ENCODE measurements around the gene SUCNR1.
A peak's percentile ranks its signal among the peaks of the same experiment; 100 is the strongest.
"Not testable (repeated sequence)": the region's sequence is repeated elsewhere in the genome, so short reads cannot be mapped to it uniquely, and the experiment has no call there.

The SUCNR1 gene, protein sequence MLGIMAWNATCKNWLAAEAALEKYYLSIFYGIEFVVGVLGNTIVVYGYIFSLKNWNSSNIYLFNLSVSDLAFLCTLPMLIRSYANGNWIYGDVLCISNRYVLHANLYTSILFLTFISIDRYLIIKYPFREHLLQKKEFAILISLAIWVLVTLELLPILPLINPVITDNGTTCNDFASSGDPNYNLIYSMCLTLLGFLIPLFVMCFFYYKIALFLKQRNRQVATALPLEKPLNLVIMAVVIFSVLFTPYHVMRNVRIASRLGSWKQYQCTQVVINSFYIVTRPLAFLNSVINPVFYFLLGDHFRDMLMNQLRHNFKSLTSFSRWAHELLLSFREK

DNA sequence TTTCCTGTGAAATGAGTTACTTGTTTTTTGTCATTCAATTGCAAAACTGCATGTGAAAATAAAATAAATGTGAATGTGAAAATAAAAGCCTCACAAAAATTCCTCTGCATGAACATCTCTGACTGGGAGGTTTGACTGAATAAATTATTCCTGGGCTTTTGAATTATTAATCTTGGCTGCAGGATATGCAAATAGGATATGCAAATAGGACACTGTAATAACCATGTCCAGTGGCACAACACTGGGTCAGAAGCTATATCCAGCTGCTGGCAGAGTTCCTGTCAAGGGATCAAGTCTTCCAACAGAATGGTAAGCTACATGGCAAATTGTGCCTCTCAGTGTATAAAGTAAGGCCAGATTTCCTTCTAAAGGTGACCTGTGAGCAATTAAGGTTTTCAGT is at the start of gene SUCNR1:
Gene SUCNR1, plus strand, starts transcription at position 246 of the 400 bp plus-strand sequence. CDS start 6,250 bp downstream, outside the sequence.
- Histone ChIP-seq H3K27ac (ENCODE audit: low read depth, low read length) (no peak within 1 kb of the TSS), H3K27me3 (ENCODE audit: control insufficient read depth, insufficient read depth, low read length) (no peaks in the 10 kb centered on the region), H3K4me3 (ENCODE audit: low read depth, low read length) (no peak within 1 kb of the TSS), H3K9me3 (ENCODE audit: control insufficient read depth, insufficient read depth, low read depth, low read length) (no peaks in the 10 kb centered on the region), H3K9ac (ENCODE audit: low read length) (no peak within 1 kb of the TSS), H3K4me1 (ENCODE audit: control insufficient read depth, insufficient read depth, low read length) (no peaks in the 10 kb centered on the region), H3K36me3 (ENCODE audit: control insufficient read depth, insufficient read depth, low read length) (no peaks in the 10 kb centered on the region)

GRCh38 chr3:151827816-151828215 is 45.6 kb upstream of the SUCNR1 start:
- Histone ChIP-seq H3K9ac (ENCODE audit: low read length) (no peak overlapping the region), H3K9me3 (ENCODE audit: control insufficient read depth, insufficient read depth, low read depth, low read length) (no peaks in the 10 kb centered on the region), H3K27ac (ENCODE audit: low read depth, low read length) (no peak overlapping the region), H3K36me3 (ENCODE audit: control insufficient read depth, insufficient read depth, low read length) (no peaks in the 10 kb centered on the region), H3K4me3 (ENCODE audit: low read depth, low read length) (no peak overlapping the region), H3K4me1 (ENCODE audit: control insufficient read depth, insufficient read depth, low read length) (no peaks in the 10 kb centered on the region), H3K27me3 (ENCODE audit: control insufficient read depth, insufficient read depth, low read length) (no peaks in the 10 kb centered on the region)

- Histone ChIP-seq H3K4me3 (ENCODE audit: low read depth, low read length) (no peak overlapping the region), H3K36me3 (ENCODE audit: control insufficient read depth, insufficient read depth, low read length) (no peaks in the 10 kb centered on the region), H3K9ac (ENCODE audit: low read length) (no peak overlapping the region), H3K9me3 (ENCODE audit: control insufficient read depth, insufficient read depth, low read depth, low read length) (no peaks in the 10 kb centered on the region), H3K4me1 (ENCODE audit: control insufficient read depth, insufficient read depth, low read length) (peaks cover 18% of the 10 kb centered on the region), H3K27ac (ENCODE audit: low read depth, low read length) (no peak overlapping the region), H3K27me3 (ENCODE audit: control insufficient read depth, insufficient read depth, low read length) (no peaks in the 10 kb centered on the region)
Observed at GRCh38 chr3:151835751-151836525, 37.5 kb upstream of the SUCNR1 start.

GRCh38 chr3:151837057-151837456 is 36.4 kb upstream of the SUCNR1 start:
- no peaks in the 10 kb centered on the region for H3K36me3 ChIP-seq (ENCODE audit: control insufficient read depth, insufficient read depth, low read length)
- H3K4me3 ChIP-seq (ENCODE audit: low read depth, low read length): no peak overlapping the region
- H3K9ac ChIP-seq (ENCODE audit: low read length): no peak overlapping the region
- H3K27ac ChIP-seq (ENCODE audit: low read depth, low read length): peak overlapping the region; percentile 70; the same call in 1 of the 2 replicates
- no peaks in the 10 kb centered on the region for H3K27me3 ChIP-seq (ENCODE audit: control insufficient read depth, insufficient read depth, low read length)
- H3K9me3 ChIP-seq (ENCODE audit: control insufficient read depth, insufficient read depth, low read depth, low read length): no peaks in the 10 kb centered on the region
- H3K4me1 ChIP-seq (ENCODE audit: control insufficient read depth, insufficient read depth, low read length): peaks cover 18% of the 10 kb centered on the region

- H3K4me1 ChIP-seq (ENCODE audit: control insufficient read depth, insufficient read depth, low read length): peaks cover 18% of the 10 kb centered on the region
- H3K9ac ChIP-seq (ENCODE audit: low read length): no peak overlapping the region
- H3K9me3 ChIP-seq (ENCODE audit: control insufficient read depth, insufficient read depth, low read depth, low read length): no peaks in the 10 kb centered on the region
- no peaks in the 10 kb centered on the region for H3K36me3 ChIP-seq (ENCODE audit: control insufficient read depth, insufficient read depth, low read length)
- H3K27me3 ChIP-seq (ENCODE audit: control insufficient read depth, insufficient read depth, low read length): no peaks in the 10 kb centered on the region
- no peak overlapping the region for H3K27ac ChIP-seq (ENCODE audit: low read depth, low read length)
- H3K4me3 ChIP-seq (ENCODE audit: low read depth, low read length): no peak overlapping the region
Observed at GRCh38 chr3:151838574-151839312, 34.7 kb upstream of the SUCNR1 start.

DNA sequence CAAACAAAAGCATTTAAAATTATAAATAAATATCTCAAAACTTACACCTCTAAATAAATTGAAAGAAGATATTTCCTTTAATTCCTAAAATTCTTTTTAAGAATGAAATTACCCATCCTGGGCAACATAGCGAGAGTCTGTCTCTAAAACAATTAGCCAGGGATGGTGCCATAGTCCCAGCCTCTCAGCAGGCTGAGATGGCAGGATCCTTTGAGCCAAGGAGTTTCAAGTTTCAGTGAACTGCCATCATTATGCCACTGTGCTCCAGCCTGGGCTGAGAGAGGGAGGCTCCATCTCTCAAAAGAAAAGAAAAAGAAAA is 34.2 kb upstream of the SUCNR1 start:
- no peaks in the 10 kb centered on the region for H3K9me3 ChIP-seq (ENCODE audit: control insufficient read depth, insufficient read depth, low read depth, low read length)
- H3K9ac ChIP-seq (ENCODE audit: low read length): no peak overlapping the region
- H3K36me3 ChIP-seq (ENCODE audit: control insufficient read depth, insufficient read depth, low read length): no peaks in the 10 kb centered on the region
- no peak overlapping the region for H3K27ac ChIP-seq (ENCODE audit: low read depth, low read length)
- no peak overlapping the region for H3K4me3 ChIP-seq (ENCODE audit: low read depth, low read length)
- peaks cover 17% of the 10 kb centered on the region for H3K4me1 ChIP-seq (ENCODE audit: control insufficient read depth, insufficient read depth, low read length)
- H3K27me3 ChIP-seq (ENCODE audit: control insufficient read depth, insufficient read depth, low read length): no peaks in the 10 kb centered on the region

GRCh38 chr3:151841801-151842200 is 31.6 kb upstream of the SUCNR1 start:
- Histone ChIP-seq H3K27ac (ENCODE audit: low read depth, low read length) (no peak overlapping the region), H3K9ac (ENCODE audit: low read length) (no peak overlapping the region), H3K9me3 (ENCODE audit: control insufficient read depth, insufficient read depth, low read depth, low read length) (0 out of 2 replicates have a peak, but pooled peaks cover 3% of the 10 kb centered on the region), H3K4me3 (ENCODE audit: low read depth, low read length) (no peak overlapping the region), H3K27me3 (ENCODE audit: control insufficient read depth, insufficient read depth, low read length) (no peaks in the 10 kb centered on the region), H3K36me3 (ENCODE audit: control insufficient read depth, insufficient read depth, low read length) (no peaks in the 10 kb centered on the region), H3K4me1 (ENCODE audit: control insufficient read depth, insufficient read depth, low read length) (peaks cover 7% of the 10 kb centered on the region)

GRCh38 chr3:151843275-151843674 is 30.2 kb upstream of the SUCNR1 start:
- no peak overlapping the region for H3K9ac ChIP-seq (ENCODE audit: low read length)
- H3K4me3 ChIP-seq (ENCODE audit: low read depth, low read length): no peak overlapping the region
- H3K4me1 ChIP-seq (ENCODE audit: control insufficient read depth, insufficient read depth, low read length): no peaks in the 10 kb centered on the region
- H3K36me3 ChIP-seq (ENCODE audit: control insufficient read depth, insufficient read depth, low read length): no peaks in the 10 kb centered on the region
- H3K27me3 ChIP-seq (ENCODE audit: control insufficient read depth, insufficient read depth, low read length): no peaks in the 10 kb centered on the region
- H3K27ac ChIP-seq (ENCODE audit: low read depth, low read length): no peak overlapping the region
- H3K9me3 ChIP-seq (ENCODE audit: control insufficient read depth, insufficient read depth, low read depth, low read length): 0 out of 2 replicates have a peak, but pooled peaks cover 3% of the 10 kb centered on the region

- no peaks in the 10 kb centered on the region for H3K27me3 ChIP-seq (ENCODE audit: control insufficient read depth, insufficient read depth, low read length)
- H3K4me1 ChIP-seq (ENCODE audit: control insufficient read depth, insufficient read depth, low read length): no peaks in the 10 kb centered on the region
- no peaks in the 10 kb centered on the region for H3K36me3 ChIP-seq (ENCODE audit: control insufficient read depth, insufficient read depth, low read length)
Observed at GRCh38 chr3:151845306-151845905, 28.0 kb upstream of the SUCNR1 start.

GRCh38 chr3:151850065-151850464 is 23.4 kb upstream of the SUCNR1 start:
- not testable (repeated sequence) for H3K27me3 ChIP-seq (ENCODE audit: control insufficient read depth, insufficient read depth, low read length); H3K4me3 ChIP-seq (ENCODE audit: low read depth, low read length); H3K9me3 ChIP-seq (ENCODE audit: control insufficient read depth, insufficient read depth, low read depth, low read length); H3K4me1 ChIP-seq (ENCODE audit: control insufficient read depth, insufficient read depth, low read length); H3K36me3 ChIP-seq (ENCODE audit: control insufficient read depth, insufficient read depth, low read length); H3K27ac ChIP-seq (ENCODE audit: low read depth, low read length); H3K9ac ChIP-seq (ENCODE audit: low read length)

More at GRCh38 chr3:151845306-151845905, 28.0 kb upstream of the SUCNR1 start:
- Histone ChIP-seq H3K4me3 (ENCODE audit: low read depth, low read length) (no peak overlapping the region), H3K27ac (ENCODE audit: low read depth, low read length) (no peak overlapping the region), H3K9ac (ENCODE audit: low read length) (no peak overlapping the region), H3K9me3 (ENCODE audit: control insufficient read depth, insufficient read depth, low read depth, low read length) (0 out of 2 replicates have a peak, but pooled peaks cover 7% of the 10 kb centered on the region)
